Pancreas (tissue), 8 donors: ENCODE data around the gene DDX3Y. TPM values are rescaled to one million over a fixed set of nuclear protein-coding genes. Genes with fewer than 3 reads are reported as not detected.

Experiments used
- polyA plus RNA-seq, 2 donors: library from polyadenylated mRNA; stranded (reverse); fragments of 200-250 nt; gene quantifications; one replicate each; pipeline ENCODE4 v1.2.3, GENCODE V29; 2013
- total RNA-seq, 6 donors: library from RNA; stranded (reverse); fragmentation: NEBNext Ultra II Directional in 4 of 6; extraction: Animal tissue kit (Norgen Biotek cat#: 25700) in 4 of 6; gene quantifications; one replicate each; pipeline versions ENCODE4 v1.2.1 to v1.2.4, GENCODE V29; 2021 to 2023
- donor health status: healthy with polysubstance abuse.
- donor health status: DM: no; HTN: no; CAD: no; lungs with moderate emphysema.
- donor health status: DM: no; HTN: no; CAD: no.
- donor health status: Bipolar disorder and iron deficiency.
- donor health status: DM: yes; HTN: yes; CAD: no.
- donor health status: DM: no; HTN: no; CAD: no.
- donor health status: DM: no; HTN: no; CAD: no.
- donor health status: DM: yes; HTN: yes; CAD: no.

The DDX3Y gene
- total and polyA plus RNA-seq, 8 donors, result 0.07 to 16.5 (median 7.0) TPM; not detected in 4

Other genes starting within 250 kb of the DDX3Y start
- gene USP9Y, start 203.6 kb upstream of the DDX3Y start, total RNA-seq, result 10 to 100 TPM in 1 of 6 donors, under 1 TPM in 1, not detected in 4; 0.09 to 10.4 TPM
- gene USP9Y, start 203.6 kb upstream of the DDX3Y start, polyA plus RNA-seq, result 10 to 100 TPM in 1 of 2 donors, not detected in 1; 20.4 TPM